ENCODE results near the gene ATE1. TPM values are rescaled to one million over a fixed set of nuclear protein-coding genes. Genes with fewer than 3 reads are reported as not detected.

ATE1 gene
- total RNA-seq, 1 donor from 2014 or later = 21.9 TPM

- H3K4me3 ChIP-seq = no peak overlapping the region
- H3K27ac ChIP-seq = no peak overlapping the region
- H3K9me3 ChIP-seq = no peaks in the 10 kb centered on the region
- intact Hi-C loops (cut with DNase I) = loop anchor here (5.0 kb wide), 1 partner anchor 791 kb away; no protein-coding TSS in a partner anchor
- no peaks in the 10 kb centered on the region for H3K36me3 ChIP-seq
- TF ChIP-seq POLR2A (IDR thresholded peaks at IDR 0.05) (no peak), POLR2AphosphoS5 (IDR thresholded peaks at IDR 0.05; ENCODE audit: insufficient read depth in 1 of 2, low read depth in 1 of 2) (no peak)
- no peaks in the 10 kb centered on the region for H3K27me3 ChIP-seq
- no peak for DNase-seq (ENCODE audit: extremely low spot score in 2 of 2)
- no peaks in the 10 kb centered on the region for H3K4me1 ChIP-seq
Measured at GRCh38 chr10:121732656-121733445, 195.0 kb downstream of the ATE1 start.

GRCh38 chr10:121732172-121732571, 195.7 kb downstream of the ATE1 start:
- TF ChIP-seq POLR2A (IDR thresholded peaks at IDR 0.05) = no peak
- TF ChIP-seq POLR2AphosphoS5 (IDR thresholded peaks at IDR 0.05; ENCODE audit: insufficient read depth in 1 of 2, low read depth in 1 of 2) = no peak
- no peak for TF ChIP-seq CTCF (IDR thresholded peaks at IDR 0.05)
- no peak for DNase-seq (ENCODE audit: extremely low spot score in 2 of 2)
- no peak overlapping the region for H3K27ac ChIP-seq
- intact Hi-C loops (cut with DNase I) = loop anchor here (5.0 kb wide), 1 partner anchor 790 kb away; no protein-coding TSS in a partner anchor
- H3K36me3 ChIP-seq = no peaks in the 10 kb centered on the region
- H3K9me3 ChIP-seq = no peaks in the 10 kb centered on the region
- no peak overlapping the region for H3K4me3 ChIP-seq
- H3K4me1 ChIP-seq = no peaks in the 10 kb centered on the region
- no peaks in the 10 kb centered on the region for H3K27me3 ChIP-seq

DNA sequence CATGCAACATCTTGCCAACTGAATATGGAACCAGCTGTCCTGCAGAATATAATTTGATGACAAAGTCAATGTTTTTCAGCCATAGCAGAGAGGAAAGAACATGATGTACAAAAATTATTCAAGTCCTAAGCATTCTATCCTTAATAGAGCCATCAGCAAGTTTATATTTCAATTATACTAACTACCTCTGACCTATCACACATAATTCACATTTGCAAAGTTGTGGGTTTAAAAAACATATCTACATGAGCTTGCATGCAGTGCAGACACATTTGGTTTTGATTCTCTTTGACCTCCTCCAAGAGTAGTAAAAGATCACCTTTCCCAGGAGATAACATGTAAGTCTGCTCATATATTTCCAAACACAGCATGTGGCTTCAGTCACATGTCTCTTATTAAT, 203.5 kb downstream of the ATE1 start:
- Histone ChIP-seq H3K27ac (no peak overlapping the region), H3K4me1 (no peaks in the 10 kb centered on the region), H3K36me3 (no peaks in the 10 kb centered on the region), H3K9me3 (no peaks in the 10 kb centered on the region), H3K4me3 (no peak overlapping the region), H3K27me3 (no peaks in the 10 kb centered on the region)
- DNase-seq (ENCODE audit: extremely low spot score in 2 of 2) = no peak
- intact Hi-C loops (cut with DNase I) = no loop called here
- TF ChIP-seq CTCF (IDR thresholded peaks at IDR 0.05) (no peak), POLR2AphosphoS5 (IDR thresholded peaks at IDR 0.05; ENCODE audit: insufficient read depth in 1 of 2, low read depth in 1 of 2) (no peak)

- Histone ChIP-seq H3K4me3 (no peak overlapping the region), H3K4me1 (no peaks in the 10 kb centered on the region), H3K36me3 (no peaks in the 10 kb centered on the region), H3K27ac (no peak overlapping the region), H3K27me3 (no peaks in the 10 kb centered on the region), H3K9me3 (no peaks in the 10 kb centered on the region)
- no peak for DNase-seq (ENCODE audit: extremely low spot score in 2 of 2)
- TF ChIP-seq POLR2AphosphoS5 (IDR thresholded peaks at IDR 0.05; ENCODE audit: insufficient read depth in 1 of 2, low read depth in 1 of 2) (no peak), POLR2A (IDR thresholded peaks at IDR 0.05) (no peak), CTCF (IDR thresholded peaks at IDR 0.05) (no peak)
- intact Hi-C loops (cut with DNase I) = no loop called here
Measured at GRCh38 chr10:121722665-121723064, 205.2 kb downstream of the ATE1 start.

GRCh38 chr10:121721257-121721656, 206.6 kb downstream of the ATE1 start:
- no peak overlapping the region for H3K27ac ChIP-seq
- intact Hi-C loops (cut with DNase I) = no loop called here
- H3K9me3 ChIP-seq = no peaks in the 10 kb centered on the region
- no peaks in the 10 kb centered on the region for H3K36me3 ChIP-seq
- H3K4me3 ChIP-seq = no peak overlapping the region
- H3K4me1 ChIP-seq = no peaks in the 10 kb centered on the region
- DNase-seq (ENCODE audit: extremely low spot score in 2 of 2) = peak in 1 of 2 donors; percentile 22
- no peak for TF ChIP-seq POLR2AphosphoS5 (IDR thresholded peaks at IDR 0.05; ENCODE audit: insufficient read depth in 1 of 2, low read depth in 1 of 2)
- no peak for TF ChIP-seq POLR2A (IDR thresholded peaks at IDR 0.05)
- no peak for TF ChIP-seq CTCF (IDR thresholded peaks at IDR 0.05)
- no peaks in the 10 kb centered on the region for H3K27me3 ChIP-seq

All from vagina (tissue), 2 donors.